Skeletal muscle satellite cell (primary cell): ENCODE data around the gene CTAGE6.
"Not testable (repeated sequence)": the region's sequence is repeated elsewhere in the genome, so short reads cannot be mapped to it uniquely, and the experiment has no call there.

Experiments
- H3K27me3 ChIP-seq: 2 replicates; pipeline ENCODE4 v1.7.0; 2013; ENCODE audit warnings: low read length; ENCODE audit not compliant: control insufficient read depth, insufficient read depth
- H3K36me3 ChIP-seq: 2 replicates; pipeline ENCODE4 v1.7.0; 2013; ENCODE audit warnings: mild to moderate bottlenecking, control low read depth, low read length; ENCODE audit not compliant: insufficient read depth
- H3K4me1 ChIP-seq: 2 replicates; pipeline ENCODE4 v1.7.0; 2013; ENCODE audit warnings: low read length; ENCODE audit not compliant: control insufficient read depth, insufficient read depth
- H3K4me2 ChIP-seq: 2 replicates; pipeline ENCODE4 v1.7.0; 2013; ENCODE audit warnings: mild to moderate bottlenecking, low read length
- H3K4me3 ChIP-seq: 2 replicates; pipeline ENCODE4 v1.7.0; 2013; ENCODE audit warnings: low read length
- H3K9ac ChIP-seq: 2 replicates; pipeline ENCODE4 v1.7.0; 2013; ENCODE audit warnings: mild to moderate bottlenecking, low read depth, low read length, moderate library complexity
- H3K9me3 ChIP-seq: replicated peaks from 2 replicates; pipeline ENCODE4 v1.7.0; 2013; ENCODE audit warnings: mild to moderate bottlenecking, control low read depth, low read length

Gene CTAGE6

DNA sequence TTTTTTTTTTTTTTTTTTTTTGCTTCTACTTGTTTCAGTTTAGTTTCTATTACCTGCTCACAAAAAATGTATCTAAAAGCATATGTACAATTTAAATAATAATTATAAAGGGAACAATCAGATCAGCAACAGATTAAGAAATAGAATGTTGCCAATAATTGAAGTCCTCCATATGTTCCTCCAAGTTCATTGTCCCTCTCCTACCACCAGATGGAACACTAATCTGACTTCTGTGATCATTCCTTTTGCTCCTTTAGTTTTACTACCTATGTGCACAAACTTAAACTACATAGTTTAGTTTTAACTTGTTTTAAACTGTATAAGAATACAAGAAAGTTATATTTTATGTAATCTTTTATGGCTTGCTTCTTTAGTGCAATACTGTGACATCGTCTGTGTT, 5.6 kb upstream of the CTAGE6 start:
- H3K36me3 ChIP-seq, H3K27me3 ChIP-seq, H3K4me2 ChIP-seq, H3K4me3 ChIP-seq, H3K9ac ChIP-seq, H3K4me1 ChIP-seq, H3K9me3 ChIP-seq: not testable (repeated sequence)

DNA sequence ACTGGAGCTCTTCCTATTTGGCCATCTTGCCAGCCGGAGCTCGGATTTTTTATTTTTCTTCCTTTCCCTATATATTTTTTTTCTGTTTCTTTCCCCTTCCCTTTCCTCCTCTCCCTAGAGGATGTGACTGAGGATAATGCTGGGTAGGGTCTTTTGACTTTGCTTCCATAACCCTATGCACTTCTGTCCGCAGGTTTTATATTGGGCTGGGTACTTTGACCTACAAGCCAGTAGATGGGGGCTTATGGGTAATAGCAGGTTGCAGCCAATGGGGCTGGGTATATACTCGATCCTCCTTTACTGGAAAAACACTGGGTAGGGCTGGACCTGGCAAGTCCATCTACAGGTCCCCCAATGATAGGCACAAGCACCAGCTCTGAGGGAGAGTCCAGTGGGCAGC, 12.2 kb downstream of the CTAGE6 start:
- H3K4me1 ChIP-seq, H3K4me3 ChIP-seq, H3K27me3 ChIP-seq, H3K9ac ChIP-seq, H3K4me2 ChIP-seq, H3K9me3 ChIP-seq, H3K36me3 ChIP-seq: not testable (repeated sequence)

DNA sequence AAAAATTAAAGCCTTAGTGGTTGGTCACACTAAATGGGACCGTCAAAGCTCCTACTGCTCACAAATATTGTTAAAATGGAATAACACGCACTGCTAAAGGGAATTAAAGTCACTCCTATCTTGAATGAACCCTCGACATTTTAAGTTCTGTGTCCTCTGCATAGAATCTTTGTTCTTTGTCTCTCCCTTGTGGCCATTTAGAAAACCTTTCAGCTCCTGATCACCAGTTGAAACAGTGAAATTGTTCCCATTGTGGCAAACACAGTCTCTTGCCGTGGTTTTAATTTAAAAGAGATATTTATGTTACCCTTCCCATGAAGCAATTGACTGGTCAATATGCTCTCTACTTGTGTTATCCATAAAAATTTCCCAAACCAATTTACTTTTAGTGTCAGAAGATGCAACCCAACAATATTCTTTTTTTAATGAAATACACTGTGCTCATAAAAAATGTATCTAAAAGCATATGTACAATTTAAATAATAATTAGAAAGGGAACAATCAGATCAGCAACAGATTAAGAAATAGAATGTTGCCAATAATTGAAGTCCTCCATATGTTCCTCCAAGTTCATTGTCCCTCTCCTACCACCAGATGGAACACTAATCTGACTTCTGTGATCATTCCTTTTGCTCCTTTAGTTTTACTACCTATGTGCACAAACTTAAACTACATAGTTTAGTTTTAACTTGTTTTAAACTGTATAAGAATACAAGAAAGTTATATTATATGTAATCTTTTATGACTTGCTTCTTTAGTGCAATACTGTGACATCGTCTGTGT, 20.3 kb downstream of the CTAGE6 start:
- H3K27me3 ChIP-seq, H3K4me1 ChIP-seq, H3K9ac ChIP-seq: not testable (repeated sequence)

DNA sequence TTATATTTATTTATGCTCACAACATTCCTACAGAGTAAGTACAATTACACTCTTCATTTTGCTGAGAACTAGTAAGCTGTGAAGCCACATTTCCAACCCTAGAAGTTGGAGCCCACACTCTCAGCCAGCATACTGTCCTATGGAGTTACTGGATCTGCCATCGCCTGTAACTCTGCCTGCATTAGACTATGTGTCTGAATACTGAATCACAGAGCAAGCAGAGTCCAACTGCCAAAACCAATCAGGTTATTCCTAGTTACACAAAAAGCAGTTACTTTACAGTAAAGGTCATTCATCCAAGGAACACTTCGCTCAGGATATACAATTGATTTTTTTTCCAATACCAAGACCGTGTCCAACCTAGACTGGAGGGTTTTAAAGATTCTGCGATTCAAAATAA, 21.5 kb downstream of the CTAGE6 start:
- H3K4me3 ChIP-seq, result no peak overlapping the region
- no peak overlapping the region for H3K9ac ChIP-seq
- H3K4me1 ChIP-seq, result no peaks in the 10 kb centered on the region
- H3K36me3 ChIP-seq, result no peaks in the 10 kb centered on the region
- H3K4me2 ChIP-seq, result no peak overlapping the region
- H3K9me3 ChIP-seq, result no peaks in the 10 kb centered on the region
- H3K27me3 ChIP-seq, result no peaks in the 10 kb centered on the region

More for the DNA sequence above, 20.3 kb downstream of the CTAGE6 start:
- H3K4me2 ChIP-seq, H3K9me3 ChIP-seq, H3K36me3 ChIP-seq, H3K4me3 ChIP-seq: not testable (repeated sequence)

DNA sequence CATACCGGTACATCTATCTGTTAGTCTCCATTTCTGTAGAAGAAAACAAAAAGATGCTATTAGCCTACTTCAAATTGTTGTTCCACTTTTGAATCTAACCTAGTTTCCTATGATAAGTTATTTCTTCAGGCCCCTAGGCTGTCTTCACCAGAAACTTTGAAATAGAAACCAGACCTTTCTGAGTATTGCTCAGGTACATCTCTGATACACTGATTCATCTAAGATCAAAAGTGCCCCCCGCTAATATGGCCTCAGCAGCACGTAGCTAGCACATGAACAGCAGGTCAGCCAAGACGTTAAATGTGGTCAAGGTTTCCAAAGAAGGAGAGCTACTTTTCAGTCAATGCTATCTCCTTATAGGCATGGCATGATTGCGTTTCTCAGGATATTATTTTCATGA, 23.6 kb downstream of the CTAGE6 start:
- no peaks in the 10 kb centered on the region for H3K9me3 ChIP-seq
- H3K4me2 ChIP-seq, result no peak overlapping the region
- H3K4me1 ChIP-seq, result no peaks in the 10 kb centered on the region
- no peaks in the 10 kb centered on the region for H3K27me3 ChIP-seq
- no peaks in the 10 kb centered on the region for H3K36me3 ChIP-seq
- no peak overlapping the region for H3K4me3 ChIP-seq
- H3K9ac ChIP-seq, result no peak overlapping the region

DNA sequence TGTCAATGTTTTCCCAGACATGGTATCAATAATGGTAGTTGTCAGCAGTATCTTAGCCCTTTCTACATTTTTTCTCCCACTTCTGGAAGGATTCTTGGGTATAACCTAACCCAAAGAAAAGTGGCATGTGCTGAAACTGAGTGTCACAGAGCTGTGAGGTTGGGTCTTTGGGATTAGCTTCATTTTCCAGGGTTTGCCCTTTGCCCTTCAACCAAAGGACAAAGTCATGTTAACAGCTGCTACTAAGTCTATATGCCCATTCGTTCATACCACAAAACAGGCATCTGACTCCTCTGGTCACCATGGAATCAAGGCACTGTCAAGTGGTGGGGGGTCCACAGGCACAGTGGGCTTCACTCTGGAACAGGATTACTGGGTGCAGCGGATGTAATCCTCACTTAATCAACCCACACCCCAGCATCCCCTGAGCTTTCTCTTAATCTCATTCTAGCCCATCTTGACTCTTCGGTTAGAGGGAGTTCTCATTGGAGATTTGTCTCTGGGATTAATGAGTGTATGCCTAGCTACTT, 29.1 kb downstream of the CTAGE6 start:
- no peaks in the 10 kb centered on the region for H3K9me3 ChIP-seq

DNA sequence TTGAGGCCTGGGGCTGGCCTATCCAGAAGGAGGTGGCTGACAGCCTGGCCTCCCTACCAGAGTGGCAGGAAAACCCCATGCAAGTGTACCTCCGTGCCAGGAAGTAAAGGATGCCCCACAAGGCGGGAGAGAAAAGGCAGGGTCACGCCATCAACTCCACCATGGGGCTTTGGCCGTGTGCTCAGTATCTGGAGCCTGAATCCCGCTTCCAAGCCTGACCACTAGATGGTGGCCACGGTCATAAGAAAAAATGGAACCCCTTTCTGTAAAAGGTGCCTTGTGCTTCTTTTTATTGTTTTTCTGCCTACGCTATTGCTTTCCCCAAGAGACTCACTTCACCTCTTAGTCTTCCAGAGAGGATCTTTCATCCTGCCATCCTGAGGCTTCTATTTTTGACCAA, 29.9 kb downstream of the CTAGE6 start:
- not testable (repeated sequence) for H3K9ac ChIP-seq, H3K4me3 ChIP-seq, H3K4me1 ChIP-seq, H3K27me3 ChIP-seq, H3K4me2 ChIP-seq, H3K36me3 ChIP-seq, H3K9me3 ChIP-seq

More for the DNA sequence above, 29.1 kb downstream of the CTAGE6 start:
- no peaks in the 10 kb centered on the region for H3K36me3 ChIP-seq
- H3K9ac ChIP-seq, result no peak overlapping the region
- H3K4me3 ChIP-seq, result no peak overlapping the region
- H3K4me1 ChIP-seq, result no peaks in the 10 kb centered on the region
- H3K4me2 ChIP-seq, result no peak overlapping the region
- no peaks in the 10 kb centered on the region for H3K27me3 ChIP-seq

DNA sequence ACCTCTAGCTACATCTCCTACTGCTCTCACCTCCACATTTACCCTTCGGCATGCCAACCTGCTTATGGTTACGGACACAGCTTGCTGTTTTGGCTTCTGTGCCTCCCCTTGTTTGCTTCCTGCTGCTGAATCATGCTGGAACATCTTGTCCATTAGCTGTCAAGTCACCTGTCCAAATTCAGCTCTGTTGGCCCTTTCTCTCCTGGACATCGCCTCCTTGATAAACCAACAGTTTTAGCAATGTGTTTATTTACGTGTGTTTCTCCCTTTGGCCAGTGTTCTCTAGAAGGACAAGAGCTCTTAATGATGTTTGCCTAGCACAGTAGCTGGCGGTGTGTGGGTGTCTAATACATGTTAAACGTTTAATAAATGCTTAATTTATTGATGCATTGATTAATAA, 31.4 kb downstream of the CTAGE6 start:
- H3K9me3 ChIP-seq, H3K9ac ChIP-seq: not testable (repeated sequence)

DNA sequence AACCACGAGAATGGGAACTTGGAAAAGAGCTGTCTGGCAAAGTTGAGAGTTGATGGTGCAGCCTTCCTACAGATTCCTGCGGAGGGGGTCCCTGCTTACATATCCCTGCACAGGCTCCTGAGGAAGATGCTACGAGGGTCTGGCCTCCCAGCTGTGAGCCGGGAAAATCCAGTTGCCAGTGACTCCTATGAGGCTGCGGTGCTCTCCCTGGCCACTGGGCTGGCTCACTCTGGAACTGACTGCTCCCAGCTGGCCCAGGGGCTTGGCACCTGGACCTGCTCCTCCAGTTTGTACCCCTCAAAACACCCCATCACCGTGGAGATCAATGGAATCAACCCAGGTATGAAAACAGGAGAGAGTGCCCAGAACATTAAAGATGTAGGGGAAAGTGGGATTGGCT, 37.2 kb downstream of the CTAGE6 start:
- not testable (repeated sequence) for H3K4me1 ChIP-seq, H3K36me3 ChIP-seq, H3K27me3 ChIP-seq, H3K4me2 ChIP-seq, H3K9ac ChIP-seq, H3K9me3 ChIP-seq, H3K4me3 ChIP-seq

More for the DNA sequence above, 31.4 kb downstream of the CTAGE6 start:
- not testable (repeated sequence) for H3K4me2 ChIP-seq, H3K36me3 ChIP-seq, H3K4me1 ChIP-seq, H3K27me3 ChIP-seq, H3K4me3 ChIP-seq

DNA sequence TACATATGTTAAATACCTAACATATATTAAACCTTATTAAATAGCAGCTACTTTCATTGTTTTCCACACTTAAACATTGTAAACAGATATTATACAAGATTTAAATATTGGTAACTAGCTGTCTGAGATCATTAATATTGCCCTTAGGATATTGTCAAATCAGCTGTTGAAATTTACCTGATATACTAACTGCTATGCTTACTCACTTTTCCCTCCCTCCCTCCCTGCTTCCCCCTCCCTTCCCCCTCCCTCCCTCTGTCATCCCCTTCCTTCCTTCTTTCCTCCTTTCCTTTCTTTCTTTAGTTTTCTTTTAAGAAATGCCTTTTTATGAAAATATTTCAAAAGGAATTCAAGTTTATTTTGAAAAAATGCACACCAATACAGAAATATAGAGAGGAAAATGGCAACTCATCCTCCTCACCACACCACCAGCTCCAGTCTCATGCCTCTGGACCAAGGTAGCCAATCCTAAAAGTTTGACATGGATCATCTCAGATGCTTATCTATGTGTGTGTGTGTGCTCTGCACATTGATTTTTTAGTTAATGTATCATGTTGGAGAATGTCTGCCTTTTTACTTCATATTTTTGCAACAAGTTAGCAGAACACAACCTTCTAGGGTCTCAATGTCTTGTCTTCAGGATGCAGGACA, 41.8 kb downstream of the CTAGE6 start:
- not testable (repeated sequence) for H3K4me1 ChIP-seq, H3K4me2 ChIP-seq, H3K4me3 ChIP-seq, H3K9ac ChIP-seq, H3K27me3 ChIP-seq, H3K9me3 ChIP-seq, H3K36me3 ChIP-seq

DNA sequence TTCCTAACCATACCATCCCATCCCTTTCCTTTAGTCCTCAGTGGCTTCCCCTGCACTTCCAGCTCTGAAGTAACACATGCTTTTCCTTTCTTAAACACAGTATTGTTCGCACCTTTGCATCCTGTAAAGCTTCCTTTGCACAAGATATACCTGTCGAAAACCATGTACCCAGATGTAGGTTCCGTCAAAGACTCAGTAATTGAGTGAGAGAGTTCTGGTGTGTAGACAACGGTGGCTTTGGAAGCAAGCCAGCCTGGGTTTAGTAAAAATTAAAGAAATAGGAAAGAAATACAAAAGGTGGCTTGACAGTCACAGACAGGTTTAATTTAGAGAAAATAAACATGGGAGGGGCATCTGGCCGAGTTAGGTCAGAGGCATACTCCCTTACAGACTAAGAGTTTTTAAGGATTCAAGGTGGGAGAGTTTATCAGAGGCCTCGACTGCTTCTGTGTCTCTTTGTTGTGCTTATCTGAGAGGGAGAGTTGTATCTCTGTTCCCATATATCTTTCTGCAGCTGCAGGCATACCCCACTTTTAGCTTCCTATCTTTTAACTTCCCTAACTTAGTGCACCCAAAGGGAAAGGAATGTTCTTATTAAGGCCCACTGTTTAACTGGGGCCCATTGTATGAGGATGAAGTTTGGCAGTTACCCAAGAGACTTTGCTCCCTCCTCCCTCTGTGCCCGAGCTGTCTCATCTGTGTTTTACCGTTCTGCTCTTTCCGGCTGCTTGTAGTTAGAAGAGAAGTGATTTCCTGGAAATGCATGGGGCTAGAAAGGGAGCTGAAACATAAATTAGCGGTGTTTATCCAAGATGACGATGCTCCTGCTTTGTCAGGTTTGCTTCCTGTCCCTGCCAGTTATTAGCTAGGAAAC, 42.7 kb downstream of the CTAGE6 start:
- not testable (repeated sequence) for H3K4me2 ChIP-seq, H3K4me1 ChIP-seq, H3K27me3 ChIP-seq, H3K36me3 ChIP-seq, H3K9me3 ChIP-seq, H3K9ac ChIP-seq, H3K4me3 ChIP-seq
